Loucy (cell line): ENCODE measurements around the gene WDR26.

Source experiments
- H2AFZ ChIP-seq: fragments of 200-600 bp; sonication (generic); 2 replicates; pipeline ENCODE4 v1.6.0; 2016; ENCODE audit warnings: antibody characterized with exemption, mild to moderate bottlenecking, low read length, moderate library complexity
- H3F3A ChIP-seq: fragments of 200-600 bp; 2 replicates; pipeline ENCODE4 v1.6.0; 2016; ENCODE audit warnings: antibody characterized with exemption, low read depth, mild to moderate bottlenecking
- H3K27me3 ChIP-seq: fragments of 200-600 bp; sonication (generic); 2 replicates; pipeline ENCODE4 v1.6.1; 2014; ENCODE audit warnings: low read length, mild to moderate bottlenecking; ENCODE audit not compliant: insufficient read depth, poor library complexity, severe bottlenecking
- H3K36me3 ChIP-seq: fragments of 200-600 bp; sonication (generic); 2 replicates; pipeline ENCODE4 v1.6.1; 2016; ENCODE audit warnings: low read length; ENCODE audit not compliant: insufficient read depth
- H3K4me1 ChIP-seq: fragments of 200-600 bp; sonication (generic); 2 replicates; pipeline ENCODE4 v1.5.1; 2014; ENCODE audit warnings: low read length, mild to moderate bottlenecking; ENCODE audit not compliant: insufficient read depth, poor library complexity, severe bottlenecking
- H3K4me2 ChIP-seq: fragments of 200-600 bp; sonication (generic); 2 replicates; pipeline ENCODE4 v1.6.0; 2014; ENCODE audit warnings: antibody characterized with exemption, low read length, low read depth, mild to moderate bottlenecking; ENCODE audit not compliant: poor library complexity, severe bottlenecking
- H3K4me3 ChIP-seq: fragments of 200-600 bp; sonication (generic); 2 replicates; pipeline ENCODE4 v1.5.1; 2014; ENCODE audit warnings: low read length, mild to moderate bottlenecking, mixed read lengths; ENCODE audit not compliant: poor library complexity, severe bottlenecking
- H3K79me2 ChIP-seq: fragments of 200-600 bp; sonication (generic); 2 replicates; pipeline ENCODE4 v1.6.1; 2014; ENCODE audit warnings: low read length; ENCODE audit not compliant: insufficient read depth
- H3K9ac ChIP-seq: fragments of 200-600 bp; sonication (generic); 2 replicates; pipeline ENCODE4 v1.6.0; 2014; ENCODE audit warnings: mild to moderate bottlenecking, low read depth, low read length, moderate library complexity; ENCODE audit not compliant: poor library complexity, severe bottlenecking
- H3K9me2 ChIP-seq: fragments of 200-600 bp; sonication (generic); replicated peaks from 2 replicates; pipeline ENCODE4 v1.6.1; 2016; ENCODE audit warnings: low read depth, low read length, mixed read lengths
- H3K9me3 ChIP-seq: fragments of 200-600 bp; sonication (generic); 2 replicates; pipeline ENCODE4 v1.6.1; 2014; ENCODE audit warnings: mild to moderate bottlenecking, antibody characterized with exemption, low read length, low read depth; ENCODE audit not compliant: insufficient read depth
- H4K20me1 ChIP-seq: fragments of 200-600 bp; sonication (generic); 2 replicates; pipeline ENCODE4 v1.6.0; 2014; ENCODE audit warnings: antibody characterized with exemption, low read length, mild to moderate bottlenecking; ENCODE audit not compliant: insufficient read depth, poor library complexity, severe bottlenecking
- EZH2phosphoT487 ChIP-seq: fragments of 200-600 bp; IDR thresholded peaks from 2 replicates; pipeline ENCODE4 v1.6.1; 2018; ENCODE audit warnings: antibody characterized with exemption, mild to moderate bottlenecking, moderate library complexity, borderline replicate concordance
- TF ChIP-seq, protein P1 (sequence below): fragments of 200-600 bp; sonication (generic); conservative IDR thresholded peaks from 2 replicates; pipeline ENCODE4 v1.5.1; 2014; ENCODE audit warnings: mild to moderate bottlenecking, antibody characterized with exemption, low read length

Gene WDR26

DNA sequence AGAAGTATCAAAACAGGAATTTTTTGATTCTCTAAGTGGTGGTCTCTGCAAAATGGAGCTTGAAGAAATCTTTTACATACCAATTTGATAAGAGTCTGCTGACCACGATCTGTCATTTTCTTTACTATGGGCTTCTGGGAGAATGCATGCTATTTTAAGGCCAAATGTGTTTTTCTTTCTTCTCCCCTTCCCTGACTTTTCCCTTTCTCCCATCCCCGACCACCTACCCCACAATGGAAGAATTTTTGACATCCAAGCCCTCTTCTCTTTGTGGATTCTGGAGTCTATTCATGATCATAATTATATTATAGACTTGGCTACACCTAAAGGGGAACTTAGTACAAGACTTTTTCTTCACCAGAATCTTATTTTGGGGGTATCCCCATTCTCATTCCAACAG is 46.7 kb downstream of the WDR26 start:
- no peak overlapping the region for H3K4me2 ChIP-seq
- peaks cover 52% of the 10 kb centered on the region for H3K36me3 ChIP-seq
- no peak overlapping the region for H2AFZ ChIP-seq
- no peaks in the 10 kb centered on the region for H3K4me1 ChIP-seq
- no peaks in the 10 kb centered on the region for H3K79me2 ChIP-seq
- no peak overlapping the region for H3K9ac ChIP-seq
- H3F3A ChIP-seq: no peaks in the 10 kb centered on the region
- H4K20me1 ChIP-seq: peaks cover 5% of the 10 kb centered on the region
- H3K27me3 ChIP-seq: no peaks in the 10 kb centered on the region
- H3K9me2 ChIP-seq: no peaks in the 10 kb centered on the region
- no peak overlapping the region for H3K4me3 ChIP-seq
- TF ChIP-seq, protein P1, sequence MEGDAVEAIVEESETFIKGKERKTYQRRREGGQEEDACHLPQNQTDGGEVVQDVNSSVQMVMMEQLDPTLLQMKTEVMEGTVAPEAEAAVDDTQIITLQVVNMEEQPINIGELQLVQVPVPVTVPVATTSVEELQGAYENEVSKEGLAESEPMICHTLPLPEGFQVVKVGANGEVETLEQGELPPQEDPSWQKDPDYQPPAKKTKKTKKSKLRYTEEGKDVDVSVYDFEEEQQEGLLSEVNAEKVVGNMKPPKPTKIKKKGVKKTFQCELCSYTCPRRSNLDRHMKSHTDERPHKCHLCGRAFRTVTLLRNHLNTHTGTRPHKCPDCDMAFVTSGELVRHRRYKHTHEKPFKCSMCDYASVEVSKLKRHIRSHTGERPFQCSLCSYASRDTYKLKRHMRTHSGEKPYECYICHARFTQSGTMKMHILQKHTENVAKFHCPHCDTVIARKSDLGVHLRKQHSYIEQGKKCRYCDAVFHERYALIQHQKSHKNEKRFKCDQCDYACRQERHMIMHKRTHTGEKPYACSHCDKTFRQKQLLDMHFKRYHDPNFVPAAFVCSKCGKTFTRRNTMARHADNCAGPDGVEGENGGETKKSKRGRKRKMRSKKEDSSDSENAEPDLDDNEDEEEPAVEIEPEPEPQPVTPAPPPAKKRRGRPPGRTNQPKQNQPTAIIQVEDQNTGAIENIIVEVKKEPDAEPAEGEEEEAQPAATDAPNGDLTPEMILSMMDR: no peak
- no peak for TF ChIP-seq EZH2phosphoT487
- no peaks in the 10 kb centered on the region for H3K9me3 ChIP-seq

DNA sequence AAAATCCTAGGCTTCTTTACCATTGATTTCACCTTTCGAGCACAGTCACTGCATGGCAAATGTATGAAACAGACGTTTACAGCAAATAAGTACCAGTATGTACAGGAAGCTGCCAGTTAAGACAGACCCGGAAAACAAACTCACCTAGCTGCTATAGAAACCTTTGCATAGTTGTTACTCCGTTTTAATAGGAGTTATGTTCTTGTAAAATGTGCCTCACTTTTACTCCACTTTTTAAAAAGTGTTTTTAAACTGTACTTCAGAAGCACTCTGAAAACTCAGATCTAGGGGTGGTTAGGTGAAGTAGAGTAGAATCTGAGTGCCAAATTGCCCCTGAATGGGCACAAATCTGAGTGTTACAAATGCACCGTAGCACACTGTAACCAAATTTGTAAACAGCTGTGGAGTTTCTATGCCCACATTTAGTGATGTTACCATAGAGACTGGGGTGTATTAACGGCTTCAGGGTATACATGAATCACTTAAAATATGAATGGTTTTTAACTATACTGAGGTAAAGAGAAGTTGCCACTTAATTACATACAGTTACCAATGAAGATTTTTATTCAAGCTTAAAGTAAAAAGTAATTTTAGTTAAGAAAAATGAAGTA is 47.2 kb downstream of the WDR26 start:
- H3K9me3 ChIP-seq: no peaks in the 10 kb centered on the region
- H3K9me2 ChIP-seq: no peaks in the 10 kb centered on the region
- peaks cover 4% of the 10 kb centered on the region for H3K27me3 ChIP-seq
- H3K36me3 ChIP-seq: peaks cover 47% of the 10 kb centered on the region
- H3K4me3 ChIP-seq: no peak overlapping the region
- TF ChIP-seq, protein P1: no peak
- TF ChIP-seq EZH2phosphoT487: no peak
- no peak overlapping the region for H3K9ac ChIP-seq
- no peak overlapping the region for H2AFZ ChIP-seq
- no peak overlapping the region for H3K4me2 ChIP-seq
- peaks cover 4% of the 10 kb centered on the region for H4K20me1 ChIP-seq
- H3K4me1 ChIP-seq: no peaks in the 10 kb centered on the region
- H3F3A ChIP-seq: no peaks in the 10 kb centered on the region
- H3K79me2 ChIP-seq: no peaks in the 10 kb centered on the region

DNA sequence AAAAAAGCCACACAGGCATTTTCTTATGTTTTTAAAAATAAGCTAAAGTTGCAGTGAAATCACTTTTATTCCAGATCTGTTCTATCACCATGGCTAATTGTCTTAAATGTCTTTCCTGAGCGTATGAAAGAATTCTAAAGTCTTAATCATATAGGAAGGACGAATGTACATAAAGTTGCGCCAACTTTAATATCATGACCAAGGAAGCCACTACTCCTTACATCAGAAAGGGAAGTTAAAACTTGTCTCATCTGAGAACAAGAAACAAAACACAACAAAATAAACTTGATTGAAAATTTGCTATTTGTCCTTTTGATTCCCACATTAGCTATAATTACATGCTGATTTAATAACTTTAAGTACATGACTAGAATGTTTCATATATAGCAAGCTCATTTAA is 51.4 kb downstream of the WDR26 start:
- peaks cover 15% of the 10 kb centered on the region for H3K36me3 ChIP-seq
- TF ChIP-seq EZH2phosphoT487: no peak
- TF ChIP-seq, protein P1: no peak
- H3K4me3 ChIP-seq: no peak overlapping the region

More for the DNA sequence above, 51.4 kb downstream of the WDR26 start:
- Histone ChIP-seq H3K9me3 (no peaks in the 10 kb centered on the region), H3K27me3 (peaks cover 13% of the 10 kb centered on the region), H4K20me1 (peaks cover 23% of the 10 kb centered on the region), H3K4me1 (peaks cover 20% of the 10 kb centered on the region), H2AFZ (no peak overlapping the region), H3K9me2 (no peaks in the 10 kb centered on the region), H3K4me2 (no peak overlapping the region), H3K9ac (no peak overlapping the region), H3F3A (no peaks in the 10 kb centered on the region), H3K79me2 (no peaks in the 10 kb centered on the region)
